Large intestine (tissue), 3 donors: ENCODE results near the gene KAZN. TPM values are rescaled to one million over a fixed set of nuclear protein-coding genes. Genes with fewer than 3 reads are reported as not detected.

Experiments used
- DNase-seq, 2 donors: peaks; one replicate each; pipeline versions ENCODE4 v3.0.0 to v3.0.0-alpha.2; 2013
- H3K27ac ChIP-seq: one replicate; pipeline ENCODE4 v1.5.1; 2013; ENCODE audit warnings: low read length
- H3K27me3 ChIP-seq: 2 replicates; pipeline ENCODE4 v1.6.1; 2013; ENCODE audit warnings: low read length; ENCODE audit not compliant: control insufficient read depth, insufficient read depth
- H3K36me3 ChIP-seq: 2 replicates; pipeline ENCODE4 v1.6.1; 2013; ENCODE audit warnings: low read length; ENCODE audit not compliant: control insufficient read depth, insufficient read depth
- H3K4me1 ChIP-seq: one replicate; pipeline ENCODE4 v1.6.1; 2013; ENCODE audit warnings: low read length; ENCODE audit not compliant: control insufficient read depth, insufficient read depth
- H3K4me3 ChIP-seq: one replicate; pipeline ENCODE4 v1.5.1; 2013; ENCODE audit warnings: low read length
- H3K9me3 ChIP-seq: one replicate; pipeline ENCODE4 v1.6.1; 2013; ENCODE audit warnings: mild to moderate bottlenecking, low read depth, low read length, moderate library complexity; ENCODE audit not compliant: control insufficient read depth
- WGBS: methylation state at CpG from one replicate; pipeline ENCODE4 v1.1.5; 2013; ENCODE audit warnings: low lambda C conversion rate; ENCODE audit not compliant: insufficient coverage; 5-methylcytosine and 5-hydroxymethylcytosine counted together
- polyA plus RNA-seq: library from polyadenylated mRNA; unstranded; fragments of 120-200 nt; gene quantifications from one replicate; pipeline ENCODE4 v1.2.1, GENCODE V29; 2013

KAZN gene
- polyA plus RNA-seq, 1 donor: 30.4 TPM

GRCh38 chr1:14746393-14746792 is 147.9 kb downstream of the KAZN start:
- H3K27me3 ChIP-seq: no peaks in the 10 kb centered on the region
- no peaks in the 10 kb centered on the region for H3K4me1 ChIP-seq
- no peak for DNase-seq
- H3K36me3 ChIP-seq: no peaks in the 10 kb centered on the region
- no peak overlapping the region for H3K4me3 ChIP-seq
- H3K27ac ChIP-seq: no peak overlapping the region
- H3K9me3 ChIP-seq: no peaks in the 10 kb centered on the region
- no CpG with 5 or more reads among the region's 4 CpGs for WGBS

GRCh38 chr1:14748151-14748550 is 149.7 kb downstream of the KAZN start:
- Histone ChIP-seq H3K4me3 (no peak overlapping the region), H3K36me3 (no peaks in the 10 kb centered on the region), H3K9me3 (no peaks in the 10 kb centered on the region), H3K27ac (no peak overlapping the region), H3K4me1 (no peaks in the 10 kb centered on the region), H3K27me3 (no peaks in the 10 kb centered on the region)
- DNase-seq: no peak
- WGBS: no CpG with 5 or more reads among the region's 5 CpGs

- no peak overlapping the region for H3K4me3 ChIP-seq
- DNase-seq: no peak
- no peaks in the 10 kb centered on the region for H3K4me1 ChIP-seq
- no peak overlapping the region for H3K27ac ChIP-seq
- H3K36me3 ChIP-seq: no peaks in the 10 kb centered on the region
- H3K9me3 ChIP-seq: no peaks in the 10 kb centered on the region
- 80% methylated on average over 2 of the region's 2 CpGs for WGBS
- H3K27me3 ChIP-seq: no peaks in the 10 kb centered on the region
These were observed 150.5 kb downstream of the KAZN start for GRCh38 chr1:14748977-14749376.

- no peak for DNase-seq
- no peaks in the 10 kb centered on the region for H3K27me3 ChIP-seq
- H3K27ac ChIP-seq: no peak overlapping the region
- no peaks in the 10 kb centered on the region for H3K36me3 ChIP-seq
- H3K4me1 ChIP-seq: no peaks in the 10 kb centered on the region
- no peaks in the 10 kb centered on the region for H3K9me3 ChIP-seq
- H3K4me3 ChIP-seq: no peak overlapping the region
- no CpG with 5 or more reads among the region's 2 CpGs for WGBS
These were observed 152.0 kb downstream of the KAZN start for GRCh38 chr1:14750490-14750889.

- DNase-seq: no peak
- Histone ChIP-seq H3K4me1 (no peaks in the 10 kb centered on the region), H3K9me3 (no peaks in the 10 kb centered on the region), H3K27ac (no peak overlapping the region), H3K27me3 (no peaks in the 10 kb centered on the region), H3K4me3 (no peak overlapping the region), H3K36me3 (no peaks in the 10 kb centered on the region)
- WGBS: no CpG with 5 or more reads among the region's 9 CpGs
These were observed 157.2 kb downstream of the KAZN start for GRCh38 chr1:14755518-14756252.

- no peak for DNase-seq
- Histone ChIP-seq H3K4me3 (no peak overlapping the region), H3K36me3 (no peaks in the 10 kb centered on the region), H3K27me3 (no peaks in the 10 kb centered on the region), H3K4me1 (no peaks in the 10 kb centered on the region), H3K9me3 (no peaks in the 10 kb centered on the region), H3K27ac (no peak overlapping the region)
- WGBS: no CpG with 5 or more reads among the region's 6 CpGs
These were observed 158.3 kb downstream of the KAZN start for GRCh38 chr1:14756589-14757285.

- Histone ChIP-seq H3K36me3 (no peaks in the 10 kb centered on the region), H3K27ac (no peak overlapping the region), H3K9me3 (no peaks in the 10 kb centered on the region), H3K27me3 (no peaks in the 10 kb centered on the region), H3K4me1 (no peaks in the 10 kb centered on the region), H3K4me3 (no peak overlapping the region)
- no peak for DNase-seq
- WGBS: no CpG with 5 or more reads among the region's 2 CpGs
These were observed 158.8 kb downstream of the KAZN start for GRCh38 chr1:14757286-14757625.

GRCh38 chr1:14759042-14759818 is 160.7 kb downstream of the KAZN start:
- H3K9me3 ChIP-seq: no peaks in the 10 kb centered on the region
- H3K27me3 ChIP-seq: no peaks in the 10 kb centered on the region
- H3K4me3 ChIP-seq: no peak overlapping the region
- H3K27ac ChIP-seq: no peak overlapping the region
- no peaks in the 10 kb centered on the region for H3K36me3 ChIP-seq
- DNase-seq: no peak
- H3K4me1 ChIP-seq: no peaks in the 10 kb centered on the region
- WGBS: no CpG with 5 or more reads among the region's 15 CpGs

- Histone ChIP-seq H3K9me3 (no peaks in the 10 kb centered on the region), H3K27ac (no peak overlapping the region), H3K27me3 (no peaks in the 10 kb centered on the region), H3K36me3 (no peaks in the 10 kb centered on the region), H3K4me1 (no peaks in the 10 kb centered on the region), H3K4me3 (no peak overlapping the region)
- no peak for DNase-seq
- WGBS: no CpG with 5 or more reads among the region's 7 CpGs
These were observed 161.4 kb downstream of the KAZN start for GRCh38 chr1:14759843-14760242.

GRCh38 chr1:14760780-14761179 is 162.3 kb downstream of the KAZN start:
- H3K4me3 ChIP-seq: no peak overlapping the region
- no peaks in the 10 kb centered on the region for H3K4me1 ChIP-seq
- no peaks in the 10 kb centered on the region for H3K36me3 ChIP-seq
- H3K9me3 ChIP-seq: no peaks in the 10 kb centered on the region
- H3K27ac ChIP-seq: no peak overlapping the region
- no peak for DNase-seq
- no peaks in the 10 kb centered on the region for H3K27me3 ChIP-seq
- no CpG with 5 or more reads among the region's 5 CpGs for WGBS
